ENCODE measurements around the gene GRK5.
"Not testable (repeated sequence)": the region's sequence is repeated elsewhere in the genome, so short reads cannot be mapped to it uniquely, and the experiment has no call there.

Gene GRK5

DNA sequence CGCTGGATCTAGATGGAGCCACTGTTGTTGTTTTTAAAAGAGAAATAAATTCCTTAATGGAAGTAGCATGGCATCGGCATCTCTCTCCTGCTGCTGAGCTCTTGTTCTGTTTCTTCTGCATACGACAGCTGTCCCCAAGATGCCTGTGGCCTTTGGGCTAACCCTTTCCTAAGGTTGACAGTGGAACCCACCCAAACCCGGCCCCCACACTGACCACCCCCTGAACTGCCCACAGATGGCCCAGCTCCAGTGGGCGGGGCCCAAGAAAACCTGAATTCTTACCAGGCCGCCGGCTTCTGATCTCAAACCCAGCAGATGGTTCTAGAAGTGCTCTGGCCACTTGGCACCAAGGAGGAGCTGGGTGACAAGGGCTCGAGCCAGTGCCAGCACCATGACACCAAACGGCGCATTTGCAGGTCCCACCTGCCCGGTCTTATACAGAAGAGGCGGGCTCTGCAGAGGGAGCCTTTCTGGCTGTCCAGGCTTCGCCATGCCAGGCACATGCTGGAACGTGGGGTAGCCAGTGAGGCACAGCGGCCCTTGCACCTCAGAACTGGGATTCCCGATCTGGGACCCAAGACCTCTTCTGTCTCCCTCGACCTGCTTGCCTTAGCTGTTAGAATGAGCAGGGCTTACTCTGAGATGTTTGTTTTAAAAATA, 252.4 kb downstream of the GRK5 start:
- no peak for DNase-seq (ENCODE audit: low spot score)

DNA sequence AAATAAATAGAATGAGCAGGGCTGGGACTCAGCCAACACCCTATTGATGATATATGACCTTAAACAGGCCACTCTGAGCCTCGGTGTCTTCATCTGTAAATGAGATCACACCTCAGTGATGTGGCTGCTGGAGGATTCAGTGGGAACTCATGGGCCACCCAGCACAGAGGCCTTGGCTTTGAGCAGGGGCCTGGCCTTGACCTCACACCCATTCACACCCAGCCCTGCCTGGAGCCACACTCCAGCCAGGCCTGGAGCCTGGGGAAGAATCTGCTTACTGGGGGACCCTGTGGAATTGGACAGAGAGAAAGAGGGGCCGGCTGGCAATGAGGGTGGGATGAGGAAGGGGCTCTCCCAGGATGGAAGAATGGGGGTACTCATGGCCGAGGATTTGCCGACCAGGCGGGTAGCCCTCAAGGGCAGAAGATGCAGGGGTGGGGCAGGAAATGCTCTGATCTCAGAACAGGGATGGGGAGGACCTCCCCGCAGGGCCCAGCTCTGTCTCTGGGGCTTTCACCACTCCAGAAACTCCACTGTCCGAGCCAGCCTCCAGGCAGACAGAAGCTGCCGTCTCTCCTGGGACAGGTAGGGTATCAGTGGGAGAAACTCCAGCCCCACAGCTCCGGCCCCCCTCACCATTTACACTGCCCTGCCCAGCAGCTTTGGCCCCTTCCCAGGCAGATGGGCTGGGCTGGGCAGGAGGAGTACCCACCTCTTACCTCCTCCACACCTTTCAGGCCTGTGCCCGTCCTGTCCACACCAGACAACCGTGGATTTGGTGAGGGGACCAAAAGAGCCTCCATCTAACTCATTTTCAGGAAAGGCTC, 253.2 kb downstream of the GRK5 start:
- no peak for DNase-seq (ENCODE audit: low spot score)

DNA sequence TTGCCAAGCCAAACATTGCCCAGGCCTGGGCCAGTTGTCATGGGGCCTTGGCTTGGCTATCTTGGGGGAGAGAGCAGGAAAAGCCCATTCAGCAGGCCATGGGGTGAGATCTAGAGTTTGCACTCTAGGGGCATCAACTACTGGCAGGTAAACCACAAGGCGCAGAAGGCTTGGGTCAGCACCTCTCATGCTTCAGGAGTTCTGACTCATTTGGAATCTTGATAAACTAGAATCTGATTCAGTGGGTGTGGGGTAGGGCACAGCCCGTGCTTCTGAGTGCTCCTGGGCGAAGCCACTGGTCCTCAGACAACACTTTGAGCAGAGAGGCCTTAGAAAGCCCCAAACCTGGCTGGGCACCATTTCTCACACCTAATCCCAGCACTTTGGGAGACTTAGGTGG, 254.0 kb downstream of the GRK5 start:
- DNase-seq (ENCODE audit: low spot score), result no peak

DNA sequence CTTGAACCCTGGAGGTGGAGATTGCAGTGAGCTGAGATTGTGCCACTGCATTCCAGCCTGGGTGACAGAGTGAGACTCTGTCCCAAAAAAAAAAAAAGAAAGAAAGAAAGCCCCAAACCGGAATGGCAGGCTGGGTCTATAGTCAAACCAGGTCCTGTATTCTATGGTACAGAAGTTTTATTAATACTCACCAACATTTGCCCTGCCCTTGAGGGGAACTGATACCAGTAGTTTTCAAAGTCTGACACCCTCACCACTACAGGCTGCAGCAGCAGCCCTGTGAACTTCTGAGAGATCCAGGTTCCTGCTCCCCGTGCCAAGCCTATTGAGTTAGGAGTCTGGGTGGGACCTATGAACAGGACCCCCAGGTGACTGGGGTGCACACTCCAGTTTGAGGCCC, 254.6 kb downstream of the GRK5 start:
- peak; percentile 57 for DNase-seq (ENCODE audit: low spot score)

DNA sequence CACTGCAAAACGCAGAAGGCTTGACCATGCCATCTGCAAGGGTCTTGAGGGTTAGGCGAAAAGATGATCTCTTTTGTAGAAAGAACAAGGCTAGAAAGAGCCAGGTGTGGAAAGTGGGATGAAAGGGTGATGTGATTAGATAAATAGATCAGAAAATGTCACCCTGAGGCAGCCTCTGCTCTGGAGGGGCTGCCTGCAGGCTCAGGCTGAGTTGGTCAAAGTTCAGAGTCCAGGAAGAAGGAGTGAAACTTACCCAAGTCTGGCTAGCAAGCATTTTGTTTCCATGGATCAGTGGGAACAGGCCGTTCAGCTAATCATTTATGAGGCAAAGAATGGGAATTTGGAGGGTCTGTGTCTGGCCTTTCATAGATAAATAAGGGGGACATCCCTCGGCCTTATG, 255.4 kb downstream of the GRK5 start:
- no peak for DNase-seq (ENCODE audit: low spot score)

DNA sequence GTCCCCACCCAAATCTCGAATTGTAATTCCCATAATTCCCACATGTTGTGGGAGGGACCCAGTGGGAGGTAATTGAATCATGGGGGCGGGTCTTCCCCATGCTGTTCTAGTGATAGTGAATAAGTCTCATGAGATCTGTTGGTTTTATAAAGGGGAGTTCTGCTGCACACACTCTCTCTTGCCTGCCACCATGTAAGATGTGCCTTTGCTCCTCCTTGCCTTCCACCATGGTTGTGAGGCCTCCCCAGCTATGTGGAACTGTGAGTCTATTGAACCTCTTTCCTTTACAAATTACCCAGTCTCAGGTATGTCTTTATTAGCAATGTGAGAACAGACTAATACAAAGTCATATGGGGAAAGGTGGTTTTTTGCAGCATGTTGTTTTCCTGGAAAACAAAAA, 255.8 kb downstream of the GRK5 start:
- not testable (repeated sequence) for DNase-seq (ENCODE audit: low spot score)

DNA sequence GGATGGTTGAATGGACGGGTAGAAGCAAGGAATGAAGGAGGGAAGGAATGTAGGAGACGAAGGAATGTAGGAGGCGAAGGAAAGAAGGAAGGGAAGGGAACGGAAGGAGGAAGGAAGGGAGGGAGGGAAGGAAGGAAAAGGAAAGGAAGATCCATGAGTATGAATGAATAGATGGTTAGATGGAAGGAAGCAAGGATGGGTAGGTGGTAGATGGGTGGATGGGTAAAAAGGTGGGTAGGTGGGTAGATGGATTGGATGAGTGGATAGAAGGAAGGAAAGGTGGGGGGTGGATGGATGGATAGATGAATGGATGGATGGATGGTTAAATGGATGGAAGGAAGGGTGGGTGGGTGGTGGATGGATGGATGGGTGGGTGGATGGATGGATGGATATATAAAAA, 257.7 kb downstream of the GRK5 start:
- no peak for DNase-seq (ENCODE audit: low spot score)

DNA sequence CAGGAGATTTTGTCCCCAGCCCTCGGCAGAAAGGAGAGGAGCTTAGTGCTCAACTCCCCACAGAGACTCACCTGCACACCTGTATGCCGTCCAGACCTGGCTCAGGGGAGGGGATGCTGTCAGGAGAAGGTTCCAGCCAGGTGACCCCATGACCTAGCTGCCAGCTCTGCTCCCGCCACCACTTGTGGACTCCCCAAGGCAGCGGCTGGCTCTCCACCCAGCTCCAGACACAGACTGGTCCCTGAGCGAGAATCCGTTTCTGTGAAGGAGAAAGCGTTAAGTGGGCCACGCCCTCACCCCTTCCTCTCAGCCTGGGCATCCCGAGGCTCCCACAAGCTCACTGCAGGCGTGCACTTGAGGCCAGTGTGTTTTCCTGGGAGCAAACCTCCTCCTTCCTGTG, 258.7 kb downstream of the GRK5 start:
- no peak for DNase-seq (ENCODE audit: low spot score)

DNA sequence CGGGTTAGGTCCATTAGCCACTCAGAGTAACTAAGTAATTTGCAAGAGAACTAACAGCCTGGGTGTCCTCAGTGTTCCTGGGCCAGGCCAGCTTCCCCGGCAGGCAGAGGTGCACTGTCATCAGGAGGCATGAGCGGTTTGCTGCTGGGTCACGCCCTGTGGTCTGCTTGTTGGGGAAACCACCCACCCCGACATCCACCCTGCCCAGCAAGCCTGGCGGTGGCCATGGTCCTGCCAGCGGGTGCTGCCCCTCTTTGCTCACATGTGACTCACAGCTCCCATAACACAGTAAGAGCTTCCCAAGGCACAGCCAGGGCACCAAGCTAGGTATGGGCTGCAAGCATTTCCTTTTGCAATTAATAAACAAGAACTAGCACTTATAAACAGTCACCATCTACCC, 259.3 kb downstream of the GRK5 start:
- no peak for DNase-seq (ENCODE audit: low spot score)

DNA sequence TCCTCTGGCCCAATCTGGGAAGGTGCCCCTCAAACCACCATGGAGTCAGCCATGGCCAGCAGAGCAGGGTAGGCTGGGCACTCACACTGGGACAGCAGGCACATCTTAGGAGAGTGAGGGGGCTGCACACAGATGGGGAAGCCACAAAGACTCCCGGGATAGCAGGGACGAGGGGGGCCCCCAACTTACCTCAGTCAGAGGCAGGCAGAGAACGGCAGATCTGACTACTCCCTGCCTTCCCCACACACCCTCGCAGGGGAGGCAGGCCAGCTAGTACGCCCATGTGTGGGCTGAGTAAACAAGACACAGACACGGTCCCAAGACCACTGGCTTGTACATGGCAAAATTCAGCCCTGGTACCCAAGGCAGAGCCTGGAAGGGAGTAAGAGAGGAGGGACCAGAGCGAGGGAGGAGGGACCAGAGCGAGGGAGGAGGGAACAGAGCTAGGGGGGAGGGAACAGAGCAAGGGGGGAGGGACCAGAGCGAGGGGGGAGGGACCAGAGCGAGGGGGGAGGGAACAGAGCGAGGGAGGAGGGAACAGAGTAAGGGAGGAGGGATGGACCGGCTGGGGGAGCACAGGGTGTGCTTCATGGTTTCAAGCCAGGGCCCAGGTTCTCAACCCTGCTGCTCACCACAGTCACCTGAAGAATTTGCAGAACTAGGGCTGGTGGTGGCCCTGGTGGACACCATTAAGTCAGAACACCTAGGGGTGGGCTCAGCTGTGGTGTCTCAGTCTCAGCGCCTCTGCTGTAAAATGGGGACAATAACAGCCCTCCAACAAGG, 261.4 kb downstream of the GRK5 start:
- no peak for DNase-seq (ENCODE audit: low spot score)

DNA sequence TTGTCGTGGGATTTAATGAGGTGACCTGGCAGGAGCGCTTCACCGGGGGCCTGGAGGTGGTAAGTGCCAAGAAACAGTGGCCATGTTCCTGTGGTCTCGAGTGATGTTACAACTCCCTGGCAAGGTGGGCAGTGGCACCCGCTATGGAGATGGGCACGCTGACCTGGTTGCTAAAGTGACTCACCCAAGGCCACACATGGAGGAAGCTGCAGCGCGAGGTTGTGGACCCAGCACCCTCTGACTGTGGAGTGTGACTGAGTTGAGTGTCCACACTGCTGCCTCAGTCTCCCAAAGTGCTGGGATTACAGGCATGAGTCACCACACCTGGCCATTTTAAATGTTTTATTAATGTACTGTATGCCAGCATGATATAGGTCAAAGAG, 261.9 kb downstream of the GRK5 start:
- DNase-seq (ENCODE audit: low spot score), result no peak

DNA sequence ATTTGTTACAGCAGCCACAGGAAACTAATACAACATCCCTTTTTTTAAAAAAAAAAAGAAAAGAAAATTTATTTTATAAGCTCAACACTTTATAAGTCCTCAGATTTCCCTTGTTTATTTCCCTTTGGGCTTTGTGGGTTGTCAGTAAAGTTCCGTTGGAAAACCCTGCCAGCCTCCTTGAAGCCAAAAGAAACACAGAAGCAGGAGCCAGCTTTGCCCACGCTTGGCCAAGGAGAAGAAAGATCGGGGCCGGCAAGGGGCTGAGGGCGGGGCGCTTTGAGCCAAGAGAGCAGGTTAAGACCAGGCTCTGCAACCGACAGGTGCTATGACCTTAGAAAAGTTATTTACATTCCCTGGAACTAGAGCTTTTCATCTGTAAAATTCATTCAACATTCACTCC, 262.5 kb downstream of the GRK5 start:
- no peak for DNase-seq (ENCODE audit: low spot score)

DNA sequence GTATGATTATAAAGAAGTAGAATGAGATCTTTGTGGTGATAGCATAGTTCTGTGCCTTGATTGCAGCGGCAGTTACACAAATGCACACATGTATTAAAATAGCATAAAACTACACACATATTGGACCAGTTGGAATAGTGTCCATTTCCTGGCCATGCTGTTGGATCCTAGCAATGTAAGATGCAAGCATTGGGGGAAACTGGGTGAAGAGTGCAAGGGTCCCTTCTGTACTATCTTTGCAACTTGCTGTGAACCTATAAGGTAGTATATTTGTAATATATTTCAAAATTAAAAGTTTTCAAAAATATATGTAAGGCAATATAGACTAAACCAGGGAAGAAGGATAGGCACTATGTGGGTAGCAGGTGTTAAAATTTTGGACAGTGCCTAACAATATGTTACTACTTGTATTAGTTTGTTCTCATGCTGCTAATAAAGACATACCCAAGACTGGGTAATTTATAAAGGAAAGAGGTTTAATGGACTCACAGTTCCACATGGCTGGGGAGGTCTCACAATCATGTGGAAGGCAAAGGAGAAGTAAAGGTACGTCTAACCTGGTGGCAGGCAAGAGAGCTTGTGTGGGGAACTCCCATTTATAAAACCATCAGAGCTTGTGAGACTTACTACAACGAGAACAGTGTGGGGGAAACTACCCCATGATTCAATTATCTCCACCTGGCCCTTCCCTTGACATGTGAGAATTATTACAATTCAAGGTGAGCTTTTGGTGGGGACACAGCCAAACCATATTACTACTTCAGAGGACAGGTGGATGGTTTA, 263.7 kb downstream of the GRK5 start:
- DNase-seq (ENCODE audit: low spot score), result no peak

DNA sequence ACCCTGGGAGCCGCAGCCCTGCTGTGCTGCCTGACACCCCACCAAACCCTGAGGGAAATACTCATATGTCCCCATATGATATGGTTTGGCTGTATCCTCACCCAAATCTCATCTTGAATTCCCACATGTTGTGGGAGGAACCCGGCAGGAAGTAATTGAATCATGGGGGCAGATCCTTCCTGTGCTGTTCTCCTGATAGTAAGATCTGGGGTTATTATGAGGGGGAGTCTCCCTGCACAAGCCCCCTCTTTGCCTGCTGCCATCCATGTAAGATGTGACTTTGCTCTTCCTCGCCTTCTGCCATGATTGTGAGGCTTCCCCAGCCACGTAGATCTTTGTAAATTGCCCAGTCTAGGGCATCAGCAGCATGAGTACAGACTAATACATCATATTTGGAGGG, 266.4 kb downstream of the GRK5 start:
- no peak for DNase-seq (ENCODE audit: low spot score)

DNA sequence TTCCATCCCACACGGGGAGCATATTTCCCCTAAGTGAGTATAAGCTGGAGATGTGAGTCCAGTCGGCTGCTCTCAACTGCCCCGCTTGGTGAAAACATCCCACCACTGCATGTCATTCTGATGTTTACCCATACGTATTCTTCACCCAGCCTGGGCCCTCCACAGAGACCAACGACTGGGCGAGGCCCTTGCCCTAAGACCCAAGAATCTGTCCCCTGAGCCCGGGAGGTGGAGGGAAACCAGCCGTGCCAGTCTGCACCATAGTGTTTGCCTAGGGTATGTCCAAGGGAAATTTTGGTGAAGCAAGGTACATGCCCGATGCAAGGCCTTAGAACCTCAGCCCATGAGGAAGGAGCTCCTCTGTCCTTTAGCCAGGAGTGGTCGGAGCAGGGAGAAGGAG, 267.2 kb downstream of the GRK5 start:
- no peak for DNase-seq (ENCODE audit: low spot score)

DNA sequence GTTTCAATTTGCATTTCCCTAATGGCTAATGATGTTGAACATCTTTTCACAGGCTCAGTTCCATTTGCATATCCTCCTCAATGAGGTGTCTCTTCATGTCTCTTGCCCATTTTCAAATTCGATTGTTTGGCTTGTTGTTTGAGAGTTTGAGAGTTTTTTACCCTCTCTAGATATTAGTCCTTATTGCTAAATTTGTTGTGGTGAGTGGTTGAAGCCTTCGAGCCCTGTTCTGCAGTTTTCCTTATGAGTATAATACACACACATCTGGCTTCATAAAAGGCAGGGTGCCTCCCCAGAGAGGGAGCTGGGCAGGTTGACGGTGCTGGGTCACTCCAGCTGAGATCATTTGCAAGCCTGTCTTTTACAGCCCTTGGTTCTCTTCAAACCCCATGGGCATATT, 270.1 kb downstream of the GRK5 start:
- DNase-seq (ENCODE audit: low spot score), result peak; percentile 33

DNA sequence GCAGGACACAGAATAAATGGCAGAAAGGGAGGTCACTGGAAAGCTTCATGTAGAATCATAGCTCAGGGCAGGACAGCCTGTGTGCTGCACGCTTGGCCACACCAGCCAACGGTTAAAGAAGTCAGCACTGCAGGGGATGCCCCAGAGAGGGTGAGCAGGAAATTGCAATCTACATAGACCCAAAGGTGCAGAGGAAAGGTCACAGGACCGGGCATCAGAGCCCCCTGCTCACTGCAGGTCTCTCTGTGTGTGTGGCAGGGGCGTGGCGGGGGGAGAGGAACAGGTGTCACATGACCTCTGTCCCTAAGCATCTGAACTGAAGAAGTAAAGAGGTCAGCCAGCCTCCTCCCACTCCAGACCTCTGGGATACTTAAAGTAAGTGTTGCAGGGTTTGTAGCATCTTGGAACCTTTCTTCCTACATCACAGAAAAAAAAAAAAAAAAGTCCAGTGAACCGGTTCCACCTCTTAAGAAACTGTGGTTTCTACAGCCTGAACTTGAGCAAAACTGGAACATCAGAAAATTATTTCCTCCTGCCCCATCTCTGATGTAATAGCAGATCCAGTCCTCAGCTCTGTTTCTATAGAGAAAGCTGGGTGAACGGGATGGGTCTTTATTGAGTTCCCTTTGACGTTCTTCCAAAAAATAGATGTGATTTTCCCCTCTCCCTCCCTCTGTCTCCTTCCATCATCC, 270.9 kb downstream of the GRK5 start:
- DNase-seq (ENCODE audit: low spot score), result peak; percentile 66

DNA sequence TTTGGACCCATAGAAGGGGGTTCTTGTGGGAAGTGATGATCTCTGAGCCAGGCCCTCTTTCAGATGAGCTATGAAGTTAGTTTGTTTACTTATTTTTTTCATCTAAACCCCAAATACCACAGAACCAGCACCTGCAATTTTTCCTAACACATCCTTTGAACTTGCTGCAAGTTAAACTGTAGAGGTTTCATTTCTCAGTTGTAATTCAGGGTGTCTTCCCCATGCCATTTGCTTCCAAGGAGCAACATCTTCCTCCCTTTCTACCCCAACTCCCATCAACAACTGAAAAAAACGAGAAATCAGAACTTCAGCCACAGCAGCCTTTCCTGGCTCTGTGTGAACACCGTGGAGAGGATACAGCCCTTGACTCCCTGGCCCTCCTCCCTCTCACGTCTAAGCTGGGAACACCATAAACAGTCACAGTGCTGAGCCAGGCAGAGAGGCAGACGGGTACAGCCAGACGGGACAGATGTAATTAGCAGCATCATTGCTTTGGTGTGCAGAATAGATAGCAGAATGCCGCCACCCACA, 271.5 kb downstream of the GRK5 start:
- DNase-seq (ENCODE audit: low spot score), result no peak

DNA sequence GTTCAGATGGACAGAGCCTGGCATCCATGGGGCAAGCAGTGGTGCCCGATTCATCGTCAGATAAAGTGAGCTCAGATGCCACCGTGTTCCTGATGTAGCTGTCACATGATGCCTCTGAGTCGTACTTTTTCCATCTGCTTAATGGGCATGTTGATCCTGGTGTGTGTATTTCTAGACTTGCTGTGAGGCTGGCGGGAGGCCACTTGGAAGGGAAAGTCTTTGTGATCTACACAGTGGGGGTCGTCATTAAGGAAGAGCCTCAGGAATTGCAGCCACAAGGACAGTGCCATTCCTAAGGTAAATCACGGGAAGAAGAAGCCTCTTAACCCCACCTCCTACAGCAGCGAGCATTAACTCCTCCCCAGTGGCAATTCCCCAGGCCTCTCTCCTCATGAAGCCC, 272.2 kb downstream of the GRK5 start:
- no peak for DNase-seq (ENCODE audit: low spot score)

DNA sequence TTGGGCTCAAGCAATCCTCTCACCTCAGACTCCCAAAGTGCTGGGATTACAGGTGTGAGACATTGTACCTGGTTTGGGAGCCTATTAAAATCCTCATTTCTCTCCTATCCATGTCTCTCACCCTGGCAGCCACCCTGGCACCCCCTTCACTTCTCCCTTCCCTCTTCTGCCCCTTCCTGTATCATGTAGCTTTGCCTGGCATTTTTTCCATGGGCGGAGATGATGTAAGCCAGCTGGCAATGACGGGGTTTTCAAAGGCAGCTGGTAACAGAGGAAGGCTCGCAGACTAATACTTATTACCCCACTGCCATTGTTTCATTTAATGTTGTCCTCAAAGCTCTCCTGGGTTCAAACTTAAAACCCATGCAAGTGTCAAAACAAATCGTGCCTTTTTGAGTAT, 273.3 kb downstream of the GRK5 start:
- no peak for DNase-seq (ENCODE audit: low spot score)

DNA sequence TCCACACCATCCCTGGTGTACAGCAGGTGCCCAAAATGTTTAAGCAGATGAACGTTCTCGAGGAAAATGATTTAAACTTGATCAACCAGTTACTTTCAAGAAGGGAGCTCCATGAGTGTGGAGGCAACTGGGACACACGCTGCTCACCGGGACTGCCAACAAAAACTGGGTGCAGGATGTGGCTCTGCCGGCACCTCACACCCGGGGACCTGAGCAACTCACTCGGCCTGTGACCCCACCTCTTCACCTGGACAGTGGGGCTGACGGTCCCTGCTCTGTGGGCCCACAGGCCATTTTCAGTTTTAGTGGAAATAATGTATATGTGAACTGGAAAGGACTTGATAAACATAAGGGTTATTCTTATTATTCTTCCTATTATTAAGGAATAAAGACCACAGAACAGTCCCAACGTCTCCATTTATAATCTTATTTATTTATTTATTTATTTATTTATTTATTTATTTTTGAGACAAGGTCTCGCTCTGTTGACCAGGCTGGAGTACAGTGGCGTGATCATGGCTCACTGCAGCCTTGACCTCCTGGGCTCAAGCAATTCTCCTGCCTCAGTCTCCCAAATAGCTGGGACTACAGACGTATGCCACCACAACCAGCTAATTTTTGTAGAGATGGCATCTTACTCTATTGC, 274.5 kb downstream of the GRK5 start:
- no peak for DNase-seq (ENCODE audit: low spot score)
